Astrocyte of the hippocampus (primary cell): ENCODE data around the gene ZNF837.
"Not testable (repeated sequence)": the region's sequence is repeated elsewhere in the genome, so short reads cannot be mapped to it uniquely, and the experiment has no call there.

Experiments used
- DNase-seq: peaks from one replicate; pipeline ENCODE4 v3.0.0; 2011; ENCODE audit warnings: low read depth, low spot score

The ZNF837 gene

DNA sequence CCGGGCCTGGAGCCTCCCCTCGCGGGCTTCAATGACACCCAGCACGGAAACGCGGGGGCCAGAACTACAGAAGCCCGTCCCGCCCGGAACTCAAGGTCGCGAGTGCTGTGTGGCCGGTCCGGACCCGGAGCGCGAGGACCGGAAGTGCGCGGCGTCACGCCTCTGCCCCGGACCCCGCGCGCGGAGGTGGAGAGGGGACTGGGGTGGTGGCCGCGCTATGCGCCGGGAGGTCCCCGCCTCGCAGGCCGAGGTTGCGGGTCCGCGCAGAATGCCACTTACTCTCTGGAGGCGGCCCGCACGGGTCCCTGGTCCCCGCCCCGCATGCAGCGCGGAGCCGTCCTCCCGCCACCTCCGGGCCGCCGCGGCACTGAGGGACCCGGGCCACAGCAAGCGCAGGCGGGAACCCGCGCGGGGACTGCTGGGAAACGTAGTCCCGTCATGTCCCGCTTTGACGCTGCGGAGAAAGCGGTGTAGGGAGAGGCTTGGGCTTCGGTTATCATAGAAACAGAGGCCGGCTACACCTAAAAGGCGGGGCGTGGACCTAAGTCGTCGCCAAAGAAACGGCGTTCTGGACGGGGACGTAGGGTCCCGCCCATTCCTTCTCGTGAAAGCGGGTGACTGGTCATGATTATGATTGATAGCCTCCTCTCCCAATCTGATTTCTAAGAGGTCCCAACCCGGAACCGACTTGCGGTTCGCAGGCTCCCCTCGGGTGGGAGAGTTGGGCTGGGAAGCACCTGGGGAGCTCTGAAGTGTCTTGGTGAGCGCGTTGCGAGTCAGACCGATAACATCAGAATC is at the start of gene ZNF837:
Gene ZNF837, minus strand, starts transcription at position 369 of the 798 bp plus-strand sequence. CDS start 11,698 bp downstream, outside the sequence.
- peak; percentile 100 for DNase-seq

DNA sequence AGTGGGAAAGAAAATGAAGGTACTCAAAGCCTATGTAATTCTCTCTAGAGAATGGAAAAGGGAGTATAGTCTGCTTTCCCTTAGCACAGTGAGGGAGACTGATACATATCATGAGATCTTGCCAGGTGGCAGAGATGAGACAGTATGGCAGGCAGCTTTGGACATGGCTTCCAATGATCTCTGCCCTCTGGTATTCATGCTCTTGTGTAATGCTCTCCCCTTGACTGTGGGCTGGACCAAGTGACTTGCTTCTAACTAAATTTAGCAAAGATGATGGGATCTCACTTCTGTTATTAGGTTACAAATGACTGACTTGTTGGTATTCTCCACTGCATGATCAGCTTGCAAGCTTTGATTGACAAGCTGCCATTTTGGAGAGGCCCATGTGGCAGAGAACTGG is 48.9 kb upstream of the ZNF837 start:
- DNase-seq: no peak

DNA sequence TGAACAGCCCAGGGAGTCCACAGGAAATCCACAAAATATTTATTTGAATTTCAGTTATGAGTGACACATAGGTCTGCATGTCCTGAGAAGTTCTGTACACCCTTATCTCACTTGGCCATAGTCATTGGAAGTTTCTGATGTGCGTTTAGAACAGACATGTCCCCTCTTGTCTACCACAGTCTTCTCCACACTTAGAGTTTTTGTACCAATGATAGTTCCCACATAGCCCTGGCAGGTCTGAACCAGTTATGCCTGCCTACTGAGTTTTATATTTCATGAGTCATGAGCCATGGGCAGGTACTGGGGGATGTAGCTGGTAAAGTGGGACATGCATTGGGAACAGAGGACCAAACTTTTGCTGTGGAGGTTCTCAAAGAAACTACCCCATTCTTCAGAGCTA is 47.8 kb upstream of the ZNF837 start:
- DNase-seq: no peak

DNA sequence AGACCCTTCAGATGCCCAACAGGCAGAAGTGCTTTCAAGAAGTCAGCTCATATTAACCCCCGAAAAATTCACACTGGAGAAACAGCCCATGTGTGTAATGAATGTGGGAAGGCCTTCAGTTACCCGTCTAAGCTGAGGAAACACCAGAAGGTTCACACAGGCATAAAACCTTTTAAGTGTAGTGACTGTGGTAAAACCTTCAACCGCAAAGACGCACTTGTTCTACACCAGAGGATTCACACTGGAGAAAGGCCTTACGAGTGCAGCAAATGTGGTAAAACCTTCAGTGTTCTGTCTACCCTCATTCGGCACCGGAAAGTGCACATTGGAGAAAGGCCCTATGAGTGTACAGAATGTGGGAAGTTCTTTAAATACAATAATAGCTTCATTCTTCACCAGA is 36.2 kb upstream of the ZNF837 start:
- DNase-seq: no peak

DNA sequence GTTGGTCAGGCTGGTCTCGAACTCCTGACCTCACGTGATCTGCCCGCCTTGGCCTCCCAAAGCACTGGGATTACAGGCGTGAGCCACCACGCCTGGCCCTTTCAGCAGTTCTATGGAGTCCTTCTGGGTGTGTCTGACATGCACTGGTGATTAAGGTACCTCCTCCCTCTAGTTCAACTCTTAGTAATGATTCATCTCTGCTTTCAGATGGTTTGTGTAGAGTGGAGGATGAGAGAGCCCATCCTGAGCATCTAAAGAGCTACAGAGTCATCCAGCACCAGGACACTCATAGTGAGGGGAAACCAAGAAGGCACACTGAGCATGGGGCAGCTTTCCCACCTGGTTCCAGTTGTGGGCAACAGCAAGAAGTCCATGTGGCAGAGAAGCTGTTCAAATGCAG is 35.8 kb upstream of the ZNF837 start:
- no peak for DNase-seq

DNA sequence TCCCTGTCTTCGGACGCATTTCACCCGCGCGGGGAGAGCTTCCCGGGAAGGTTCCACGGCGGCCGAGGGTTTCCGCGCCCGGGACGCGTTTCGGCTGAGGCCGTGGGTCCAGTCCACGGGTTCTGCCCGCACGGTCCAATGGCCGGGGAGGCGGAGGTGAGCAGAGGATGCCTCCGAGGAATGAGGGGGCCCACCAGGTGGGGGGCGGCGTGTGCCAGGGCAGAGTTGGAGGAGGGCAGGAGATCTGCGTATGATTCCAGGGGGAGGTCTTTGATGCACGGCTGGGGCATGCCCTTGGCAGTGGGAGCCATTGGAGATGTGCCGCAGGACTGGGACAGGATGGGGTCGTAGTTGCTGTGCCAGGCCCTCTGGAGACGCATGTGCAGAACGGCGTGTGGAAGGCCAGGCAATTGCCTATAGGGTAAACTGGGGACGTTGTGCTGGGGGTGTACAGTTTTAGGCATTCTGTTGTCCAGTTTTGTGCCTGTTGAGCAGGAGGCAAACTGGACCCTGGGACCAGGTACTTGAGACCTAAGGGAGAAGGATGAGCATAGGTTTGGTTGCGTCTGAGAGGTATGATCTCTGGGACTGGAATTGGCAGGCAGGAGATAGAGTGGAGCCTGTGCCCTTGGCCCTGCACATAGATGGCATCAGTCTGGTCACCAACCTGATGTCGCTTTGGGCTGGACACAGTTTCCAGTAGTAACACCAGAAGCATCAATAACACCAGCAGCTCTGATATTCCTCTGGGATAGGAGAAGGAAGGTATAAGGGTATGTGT is 28.4 kb upstream of the ZNF837 start:
- peak; percentile 49 for DNase-seq

DNA sequence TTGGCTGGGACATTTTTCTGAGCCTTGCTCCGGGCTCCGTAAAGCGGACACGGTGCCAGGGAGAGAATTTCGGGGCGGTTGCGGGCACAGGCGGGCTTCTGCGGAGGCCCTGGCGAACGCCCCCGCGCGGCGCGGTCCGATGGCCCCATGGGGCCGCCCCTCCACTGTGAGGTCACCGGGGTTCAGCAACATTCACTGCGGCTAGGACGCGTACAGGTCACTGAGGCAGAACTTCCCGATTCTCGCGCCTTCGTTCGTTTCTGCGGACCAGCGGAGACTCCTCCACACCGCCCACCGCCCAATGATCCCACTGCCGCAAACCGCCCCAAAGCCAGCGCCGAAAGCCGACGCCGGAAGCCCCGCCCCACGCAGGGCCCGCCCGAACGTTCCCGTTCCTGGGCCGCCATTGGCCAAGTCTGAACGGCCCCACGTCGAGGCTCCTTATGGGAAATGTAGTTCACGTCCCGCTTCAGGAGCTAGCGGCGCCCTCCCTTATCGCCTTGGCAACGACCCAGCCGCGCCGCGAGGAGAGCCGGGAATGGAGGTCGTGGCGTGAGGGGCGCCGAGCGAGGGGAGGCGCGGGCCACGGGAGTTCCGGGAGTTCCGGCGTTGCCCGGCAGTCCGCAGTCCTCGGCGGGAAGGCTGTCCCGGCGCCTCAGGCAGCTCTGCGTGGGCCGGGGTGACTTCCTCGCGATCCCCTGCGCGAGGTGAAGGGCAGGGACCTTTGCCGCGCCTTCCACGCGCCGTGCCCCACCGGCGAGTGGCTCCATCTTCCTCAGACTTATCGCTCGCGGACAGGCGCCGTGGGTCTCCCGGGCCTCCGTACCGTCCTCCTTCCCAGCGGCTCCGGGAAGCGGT is 27.6 kb upstream of the ZNF837 start, which contains the start of gene ZNF584:
Gene ZNF584, plus strand, starts transcription at position 498 of the 858 bp plus-strand sequence. CDS start 499 bp downstream, outside the sequence.
- peak; percentile 97 for DNase-seq

DNA sequence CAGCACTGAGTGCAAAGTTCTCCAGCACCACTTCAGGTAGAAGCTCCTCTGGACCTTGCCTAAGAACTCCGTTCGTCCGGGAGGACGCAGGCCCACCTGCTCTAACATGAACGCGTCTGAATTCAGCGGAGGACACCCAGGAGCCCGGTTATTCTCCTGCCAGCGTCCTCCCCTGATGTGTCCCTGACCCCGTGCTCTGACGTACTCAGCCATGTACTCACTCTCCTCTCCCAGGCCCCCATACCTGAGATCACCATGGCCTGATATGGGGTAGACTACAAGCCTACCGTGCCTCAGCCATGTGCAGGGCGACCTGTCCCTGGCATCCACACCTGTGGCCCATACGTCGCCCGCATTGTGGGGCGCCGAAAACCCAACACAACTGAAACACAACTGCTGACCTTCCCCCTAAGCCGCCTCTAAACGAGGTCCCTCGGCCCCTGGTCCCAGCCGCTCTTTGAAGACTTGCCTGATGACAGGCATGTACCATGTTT is 26.9 kb upstream of the ZNF837 start:
- DNase-seq: no peak

DNA sequence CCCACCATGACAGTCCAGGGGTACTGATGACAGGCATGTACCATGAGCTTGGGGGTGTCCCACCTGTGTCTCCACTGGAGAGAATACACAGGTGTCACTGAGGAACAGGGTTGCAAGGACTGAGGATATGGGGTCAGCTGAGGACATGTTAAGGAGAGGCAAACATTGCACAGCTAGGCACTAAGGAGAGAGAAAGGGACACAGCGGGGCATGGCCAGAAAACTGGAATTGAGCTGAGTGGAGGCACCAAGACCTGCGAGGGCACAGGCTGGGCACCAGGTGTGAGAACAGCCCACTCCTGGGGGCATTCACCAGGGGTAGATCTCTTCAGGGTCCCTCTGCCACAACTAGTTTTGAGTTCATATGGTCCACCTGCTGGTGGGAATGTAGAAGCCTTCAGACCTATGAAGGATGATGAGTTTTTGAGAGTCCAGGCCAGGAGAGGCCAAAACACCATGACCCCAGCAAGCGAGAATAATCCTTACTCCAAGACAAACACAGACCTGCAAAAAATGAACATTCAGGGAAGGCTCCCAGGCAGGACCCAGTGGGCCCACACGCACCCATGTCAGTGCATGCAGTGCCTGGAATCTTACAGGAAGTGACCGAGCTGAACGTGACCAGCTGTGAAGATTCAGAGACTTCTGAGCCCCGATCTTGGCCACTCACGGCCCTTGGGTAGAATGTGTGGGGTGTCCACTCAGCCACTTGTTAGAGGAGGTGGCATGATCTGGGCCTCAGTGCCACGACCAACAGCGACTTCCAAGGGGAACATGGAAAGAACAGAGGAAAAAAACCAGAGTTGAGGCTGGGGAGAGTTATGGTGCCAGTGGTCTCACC is 26.2 kb upstream of the ZNF837 start:
- no peak for DNase-seq

DNA sequence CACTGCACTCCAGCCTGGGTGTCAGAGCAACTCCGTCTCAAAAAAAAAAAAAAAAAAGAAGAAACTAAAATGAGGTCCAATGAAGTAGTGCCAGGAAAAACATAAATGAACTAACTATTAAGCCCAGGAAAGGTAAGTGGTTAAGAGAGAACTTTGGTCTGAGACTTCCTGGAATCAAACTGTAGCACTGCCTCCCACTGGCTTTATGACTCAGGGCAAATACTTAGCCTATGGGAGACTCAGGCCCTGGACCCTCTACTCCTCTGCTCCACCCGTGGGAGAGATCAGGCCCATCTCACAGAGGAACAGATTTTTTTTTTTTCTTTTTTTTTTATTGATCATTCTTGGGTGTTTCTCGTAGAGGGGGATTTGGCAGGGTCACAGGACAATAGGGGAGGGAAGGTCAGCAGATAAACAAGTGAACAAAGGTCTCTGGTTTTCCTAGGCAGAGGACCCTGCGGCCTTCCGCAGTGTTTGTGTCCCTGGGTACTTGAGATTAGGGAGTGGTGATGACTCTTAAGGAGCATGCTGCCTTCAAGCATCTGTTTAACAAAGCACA is 23.2 kb upstream of the ZNF837 start:
- not testable (repeated sequence) for DNase-seq

DNA sequence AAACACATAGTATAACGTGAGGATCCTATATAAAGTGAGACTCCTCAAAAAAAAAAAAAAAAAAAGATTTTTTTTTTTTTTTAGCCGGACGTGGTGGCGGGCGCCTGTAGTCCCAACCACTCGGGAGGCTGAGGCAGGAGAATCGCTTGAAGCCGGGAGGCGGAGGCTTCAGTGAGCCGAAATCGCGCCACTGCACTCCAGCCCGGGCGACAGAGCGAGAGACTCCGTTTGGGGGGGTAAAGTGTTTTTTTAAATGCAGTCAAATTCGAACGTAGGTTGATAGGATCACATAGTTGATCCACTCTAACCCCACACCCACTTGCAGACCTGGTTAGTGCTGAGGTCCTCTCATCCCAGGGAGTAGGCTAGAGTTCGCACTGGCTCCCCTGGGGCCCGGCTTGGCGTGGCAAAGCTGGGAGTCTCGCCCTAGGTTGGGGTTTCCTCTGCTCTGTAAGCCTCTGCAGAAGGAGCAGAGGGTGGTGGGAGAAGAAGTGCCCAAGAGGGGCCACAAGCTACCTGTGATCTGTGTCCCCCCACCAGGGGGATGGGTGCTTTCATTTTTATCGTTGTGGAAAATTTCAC is 21.1 kb upstream of the ZNF837 start:
- DNase-seq: no peak

DNA sequence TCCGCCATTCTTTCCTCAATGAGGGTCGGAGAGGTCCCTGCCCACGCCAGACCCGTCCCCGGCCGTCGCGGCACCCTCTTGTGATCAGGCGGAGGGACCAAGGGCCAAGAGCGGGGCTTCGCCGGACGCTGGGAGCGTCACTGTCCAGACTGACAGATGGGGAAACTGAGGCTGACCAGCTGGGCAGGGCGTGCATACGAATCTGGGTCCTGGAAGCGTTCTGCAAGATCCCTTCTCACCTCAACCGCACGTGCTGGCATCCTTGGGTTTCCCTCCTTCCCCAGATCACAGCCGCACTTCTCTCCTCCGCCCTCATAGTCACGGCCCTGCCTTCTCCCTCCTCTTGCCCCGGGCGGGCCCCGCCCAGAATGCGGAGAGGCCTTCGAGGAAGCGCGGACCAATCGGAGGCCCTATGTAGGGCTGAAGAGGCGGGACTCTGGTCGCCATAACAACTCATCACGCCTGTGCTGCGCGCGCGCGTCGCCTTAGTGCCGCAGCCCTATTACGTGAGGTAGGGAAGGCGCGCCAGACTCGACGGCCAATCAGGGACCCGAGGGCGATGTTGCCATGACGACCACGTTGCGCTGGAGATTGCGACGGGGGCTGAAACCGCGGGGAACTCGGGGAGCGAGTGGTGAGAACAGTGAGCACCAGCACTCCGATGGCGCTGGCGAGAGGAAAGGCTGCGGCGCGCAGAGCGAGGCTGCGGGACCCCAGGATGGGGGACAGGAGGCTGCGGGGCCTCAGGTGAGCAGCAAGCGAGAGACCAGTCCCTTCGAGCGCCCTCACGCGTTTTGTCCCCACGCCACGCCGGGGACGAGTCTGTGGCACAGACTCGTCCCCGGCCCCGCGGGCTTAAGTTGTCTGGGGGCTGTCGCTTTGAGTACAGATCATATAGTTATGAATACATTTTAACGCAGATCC is 20.3 kb upstream of the ZNF837 start:
- peak; percentile 100 for DNase-seq

DNA sequence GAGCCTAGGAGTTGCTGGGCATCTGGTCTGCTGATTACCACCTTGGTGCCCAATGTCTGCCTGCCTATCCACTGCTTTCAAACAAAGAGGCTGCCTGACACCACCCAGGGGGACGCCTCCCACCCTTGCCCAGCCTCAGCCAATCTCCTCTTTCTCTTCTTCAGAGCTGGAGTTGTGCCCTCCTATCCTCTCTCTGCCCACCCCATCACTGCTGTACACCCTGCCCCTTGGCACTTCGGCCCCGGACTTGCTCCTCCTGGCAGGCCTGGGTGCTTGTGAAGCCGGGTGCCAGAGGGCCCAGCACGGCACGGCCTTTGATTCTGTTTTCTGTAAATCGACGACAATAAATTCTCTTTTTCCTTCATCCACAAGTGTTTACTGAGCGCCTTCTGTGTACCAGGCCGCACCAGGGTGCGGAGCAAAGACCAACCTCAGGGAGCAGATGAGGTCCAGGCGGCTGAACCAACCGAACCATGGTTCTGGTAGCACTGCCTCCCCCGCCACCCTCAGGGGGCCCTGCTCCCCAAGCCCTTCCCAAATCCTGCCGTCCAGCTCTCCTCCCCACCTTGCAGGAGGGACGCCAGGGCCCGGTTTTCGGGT is 19.6 kb upstream of the ZNF837 start:
- peak; percentile 43 for DNase-seq

DNA sequence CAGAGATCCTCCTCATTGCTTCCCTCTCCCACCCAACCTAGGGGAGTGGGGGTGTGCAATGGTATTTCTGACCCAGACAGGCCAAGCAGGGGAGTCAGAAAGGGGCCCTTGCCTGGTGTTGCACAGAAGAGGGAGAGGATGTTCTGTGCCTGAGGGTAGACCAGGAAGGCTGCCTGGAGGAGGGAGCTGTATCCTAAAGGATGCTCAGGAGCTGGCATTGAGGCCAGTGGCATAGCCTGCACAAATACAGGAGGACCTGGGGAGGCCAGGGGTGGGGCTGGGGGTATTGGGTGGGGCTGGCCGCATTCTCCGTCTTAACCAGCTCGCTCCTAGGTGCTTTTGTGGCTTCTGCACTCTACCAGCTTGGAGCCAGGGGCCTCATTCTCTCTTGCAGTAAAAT is 19.1 kb upstream of the ZNF837 start:
- DNase-seq: no peak

DNA sequence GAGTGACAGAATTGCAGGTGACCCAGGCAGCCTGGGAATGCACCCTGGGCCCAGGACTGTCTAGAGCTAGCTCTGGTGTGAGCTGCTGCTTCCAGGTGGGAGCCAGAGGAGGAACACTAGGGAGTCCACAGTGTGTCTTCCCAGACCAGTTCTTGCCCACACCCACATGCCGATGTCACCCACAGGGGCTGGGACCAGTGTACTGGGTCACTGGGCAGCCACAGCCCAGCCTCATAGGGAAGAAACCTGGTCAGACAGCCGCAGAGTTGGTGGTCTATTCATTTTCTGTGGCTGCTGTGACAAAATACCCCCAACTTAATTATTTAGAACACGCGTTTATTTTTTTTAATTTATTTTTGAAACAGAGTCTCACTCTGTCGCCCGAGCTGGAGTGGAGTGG is 17.7 kb upstream of the ZNF837 start:
- DNase-seq: no peak

DNA sequence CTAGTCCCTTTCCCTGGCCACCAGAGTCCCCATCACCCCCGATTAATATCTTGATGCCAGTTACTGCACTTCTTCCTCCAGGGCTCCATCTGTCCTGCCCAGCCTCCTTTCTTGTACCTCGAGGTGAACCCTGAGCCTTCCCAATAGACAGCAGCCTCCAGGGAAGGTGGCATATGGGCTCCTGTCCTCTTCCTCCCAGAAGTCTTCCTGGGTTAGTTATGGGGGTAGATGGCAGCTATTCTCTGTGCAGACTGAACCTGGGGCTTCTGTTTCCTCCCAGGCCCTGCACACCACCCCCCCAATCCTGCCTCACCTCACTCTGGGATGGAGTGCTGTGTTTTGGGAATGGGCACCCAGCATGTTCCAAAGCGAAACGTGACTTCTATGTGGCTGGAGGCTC is 17.3 kb upstream of the ZNF837 start:
- no peak for DNase-seq

DNA sequence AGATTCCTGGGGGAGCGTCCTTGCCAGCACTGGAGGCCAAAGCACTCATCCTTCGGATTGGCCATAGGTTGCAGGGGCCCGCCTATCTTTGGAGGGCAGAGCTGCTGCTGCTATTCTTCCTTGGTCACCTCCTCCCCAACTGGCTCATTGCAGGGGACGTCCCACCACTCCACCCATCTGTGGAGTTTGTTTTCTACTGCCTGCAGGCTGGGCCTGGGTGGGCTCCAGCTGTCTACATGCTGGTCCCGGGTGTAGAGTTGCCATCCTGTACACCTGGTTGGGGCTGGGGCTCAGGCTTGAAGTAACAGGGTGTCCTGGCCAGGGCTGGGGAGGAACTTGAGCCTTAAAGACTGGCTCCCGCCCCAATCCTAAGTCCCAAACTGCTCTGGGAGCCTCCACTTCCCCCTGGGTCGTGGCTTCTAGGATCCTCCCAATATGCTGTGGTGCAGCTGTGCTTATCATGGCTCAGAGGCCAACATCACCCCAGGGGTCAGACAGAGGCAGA is 16.8 kb upstream of the ZNF837 start:
- DNase-seq: no peak
